GM12878 (cell line): Measurements from ENCODE around the gene NEXN. TPM values are rescaled to one million over a fixed set of nuclear protein-coding genes. Genes with fewer than 3 reads are reported as not detected.

ENCODE experiments used
- ATAC-seq: fragments of 200-7000 bp; cut with Tn5 transposase; 3 replicates; pipeline ENCODE4 v1.9.1; 2020; ENCODE audit warnings: mild to moderate bottlenecking, moderate library complexity
- BruUV-seq: library from RNA; stranded (reverse); fragments of 400-500 nt; replicated peaks from 2 replicates; lab custom pipeline; 2021; lab: Mats Ljungman, UMichigan
- CTCF ChIA-PET: fragments of 300-600 bp; sonication (Branson Sonifier 250); formaldehyde crosslinking; extraction: SDS; loops from one replicate; lab custom pipeline; 2021; ENCODE audit warnings: inconsistent platforms; lab: Yijun Ruan, JAX
- POLR2A ChIA-PET: fragments of 350-600 bp; formaldehyde crosslinking; extraction: SDS; loops from one replicate; lab custom pipeline; 2021; ENCODE audit warnings: inconsistent platforms; lab: Charles Lee
- RAD21 ChIA-PET: fragments of 300-600 bp; sonication (Branson Sonifier 250); formaldehyde crosslinking; loops from one replicate; lab custom pipeline; 2023; ENCODE audit warnings: antibody characterized with exemption; ENCODE audit not compliant: unreplicated experiment; lab: Charles Lee
- SMC1A ChIA-PET: fragments of 300-600 bp; sonication (Branson Sonifier 250); formaldehyde crosslinking; loops from one replicate; lab custom pipeline; 2023; ENCODE audit not compliant: unreplicated experiment, uncharacterized antibody; lab: Charles Lee
- DNase-seq: peaks from one replicate; pipeline ENCODE4 v3.0.0-alpha.2; 2011; ENCODE audit warnings: low read depth, low spot score
- FAIRE-seq: peaks from 3 replicates; lab custom pipeline; 2011; peaks lifted over from hg19 to GRCh38; lab: Jason Lieb, UNC
- H2AFZ ChIP-seq: 2 replicates; pipeline ENCODE4 v1.6.0; 2011; ENCODE audit warnings: low read depth, low read length, control low read depth; ENCODE audit not compliant: control insufficient read depth
- H3K27ac ChIP-seq: 2 replicates; pipeline ENCODE4 v1.5.1; 2011; ENCODE audit warnings: control low read depth; ENCODE audit not compliant: control insufficient read depth, insufficient read depth
- H3K27me3 ChIP-seq, 2 experiments: replicated peaks in 1 of 2; 2 replicates each; pipeline versions ENCODE4 v1.6.0 to v1.6.1; 2011; ENCODE audit warnings: low read length in 1 of 2; ENCODE audit not compliant: control insufficient read depth in 2 of 2, insufficient read depth in 2 of 2
- H3K36me3 ChIP-seq, 2 experiments: 2 replicates each; pipeline ENCODE4 v1.5.1; 2011; ENCODE audit warnings: low read length in 1 of 2; ENCODE audit not compliant: control insufficient read depth in 2 of 2, insufficient read depth in 2 of 2
- H3K4me1 ChIP-seq: 2 replicates; pipeline ENCODE4 v1.6.1; 2011; ENCODE audit warnings: mild to moderate bottlenecking, low read length, moderate library complexity, mixed read lengths; ENCODE audit not compliant: control insufficient read depth, insufficient read depth
- H3K4me2 ChIP-seq: 2 replicates; pipeline ENCODE4 v1.6.0; 2011; ENCODE audit warnings: control low read depth; ENCODE audit not compliant: control insufficient read depth, insufficient read depth
- H3K4me3 ChIP-seq: fragments of 200-600 bp; sonication (generic); 2 replicates; pipeline ENCODE4 v1.5.1; 2016
- H3K79me2 ChIP-seq: 2 replicates; pipeline ENCODE4 v1.6.0; 2011; ENCODE audit warnings: low read length; ENCODE audit not compliant: control insufficient read depth, insufficient read depth
- H3K9ac ChIP-seq: 2 replicates; pipeline ENCODE4 v1.8.0; 2011; ENCODE audit warnings: low read length, control low read depth, mixed read lengths; ENCODE audit not compliant: control insufficient read depth, insufficient read depth
- H3K9me3 ChIP-seq: replicated peaks from 3 replicates; pipeline ENCODE4 v1.5.1; 2011; ENCODE audit warnings: mild to moderate bottlenecking, low read length; ENCODE audit not compliant: control insufficient read depth, insufficient read depth
- H4K20me1 ChIP-seq: 2 replicates; pipeline ENCODE4 v1.6.0; 2011; ENCODE audit not compliant: control insufficient read depth, insufficient read depth
- CBX5 ChIP-seq: sonication (generic); IDR thresholded peaks from 2 replicates; pipeline ENCODE4 v1.6.1; 2016; ENCODE audit warnings: low read depth, moderate library complexity, mild to moderate bottlenecking, inconsistent platforms
- ESRRA ChIP-seq: IDR thresholded peaks from 2 replicates; pipeline ENCODE4 v1.6.1; 2012; ENCODE audit warnings: mild to moderate bottlenecking, low read length, improper control_type of control experiment
- HDAC2 ChIP-seq: fragments of 200-600 bp; sonication (generic); IDR thresholded peaks from 2 replicates; pipeline ENCODE4 v1.6.1; 2017
- IKZF2 ChIP-seq, 2 experiments: fragments of 450-650 bp; IDR thresholded peaks; 2 replicates each; pipeline ENCODE4 v1.6.1; 2017; ENCODE audit warnings: mild to moderate bottlenecking in 2 of 2, moderate library complexity in 2 of 2
- IRF3 ChIP-seq: fragments of 450-650 bp; IDR thresholded peaks from 2 replicates; pipeline ENCODE4 v1.6.1; 2014; ENCODE audit warnings: mild to moderate bottlenecking
- KAT2A ChIP-seq: conservative IDR thresholded peaks from 2 replicates; pipeline ENCODE4 v1.6.1; 2011; ENCODE audit warnings: low read depth, low read length; ENCODE audit not compliant: control insufficient read depth
- KDM1A ChIP-seq: fragments of 200-600 bp; sonication (generic); IDR thresholded peaks from 2 replicates; pipeline ENCODE4 v1.6.1; 2016; ENCODE audit warnings: borderline replicate concordance
- MYB ChIP-seq: fragments of 150-350 bp; IDR thresholded peaks from 2 replicates; pipeline ENCODE4 v1.6.1; 2014; ENCODE audit warnings: mild to moderate bottlenecking, low read depth, low read length, borderline replicate concordance
- NBN ChIP-seq: fragments of 450-650 bp; IDR thresholded peaks from 2 replicates; pipeline ENCODE4 v1.6.1; 2016
- NFXL1 ChIP-seq: fragments of 450-650 bp; IDR thresholded peaks from 2 replicates; pipeline ENCODE4 v1.6.1; 2017; ENCODE audit warnings: antibody characterized with exemption, mild to moderate bottlenecking, borderline replicate concordance
- NR2C2 ChIP-seq: IDR thresholded peaks from 2 replicates; pipeline ENCODE4 v1.6.1; 2011; ENCODE audit warnings: borderline replicate concordance, low read depth; ENCODE audit not compliant: control insufficient read depth, insufficient read length
- PAX5 ChIP-seq: IDR thresholded peaks from 2 replicates; pipeline ENCODE4 v1.6.1; 2011; ENCODE audit warnings: low read depth, low read length, borderline replicate concordance
- WGBS: methylation state at CpG from one replicate; pipeline ENCODE4 v1.1.6; 2016; ENCODE audit warnings: low lambda C conversion rate; ENCODE audit not compliant: insufficient replicate concordance, insufficient coverage; ENCODE audit errors: missing lambda C conversion rate; 5-methylcytosine and 5-hydroxymethylcytosine counted together
- in situ Hi-C: fragments of 300-500 bp; cut with MboI; formaldehyde crosslinking; loops from 9 replicates; pipeline ENCODE4 v1.14.3; 2018; ENCODE audit warnings: mixed read lengths
- intact Hi-C: fragments of 100-400 bp; cut with micrococcal nuclease; formaldehyde crosslinking; loops from one replicate; pipeline ENCODE4 v1.14.2; 2022; ENCODE audit not compliant: unreplicated experiment
- polyA plus RNA-seq, 11 experiments: library from polyadenylated mRNA; depleted of rRNA in 4 of 11; unstranded in 6 of 11; stranded (reverse) in 5 of 11; fragments of >200 nt; fragmentation: Nextera tagmentation in 4 of 11; fragmentation: Illumina TruSeq in 1 of 11; extraction: Ambion mirVana in 4 of 11; extraction: Trizol in 1 of 11; gene quantifications; 1 replicate in 1 of 11; 2 replicates in 10 of 11; pipeline versions ENCODE4 v1.2.1 to v1.2.3, GENCODE V29; 2011 to 2016; ENCODE audit warnings: inconsistent platforms in 2 of 11, missing spikeins in 2 of 11, low read depth in 1 of 11
- total RNA-seq, 4 experiments: library from RNA; depleted of rRNA in 3 of 4; stranded (reverse); fragments of >200 nt in 3 of 4; fragmentation: Illumina TruSeq in 1 of 4; extraction: Trizol in 1 of 4; gene quantifications; 2 replicates each; pipeline versions ENCODE4 v1.2.1 to v1.2.3, GENCODE V29; 2013 to 2021

Gene NEXN
- total and polyA plus RNA-seq, 10 of the 15 experiments (the other 5 are each of a cell fraction or from before 2014, with no cell fraction given), result 2.5 to 46.6 (median 15.4) TPM

GRCh38 chr1:77845951-77846350 is 42.5 kb upstream of the NEXN start (continued):
- no peak for TF ChIP-seq NFXL1
- TF ChIP-seq KAT2A, result no peak
- TF ChIP-seq NBN, result no peak
- TF ChIP-seq, all 136 proteins: peak for 0

DNA sequence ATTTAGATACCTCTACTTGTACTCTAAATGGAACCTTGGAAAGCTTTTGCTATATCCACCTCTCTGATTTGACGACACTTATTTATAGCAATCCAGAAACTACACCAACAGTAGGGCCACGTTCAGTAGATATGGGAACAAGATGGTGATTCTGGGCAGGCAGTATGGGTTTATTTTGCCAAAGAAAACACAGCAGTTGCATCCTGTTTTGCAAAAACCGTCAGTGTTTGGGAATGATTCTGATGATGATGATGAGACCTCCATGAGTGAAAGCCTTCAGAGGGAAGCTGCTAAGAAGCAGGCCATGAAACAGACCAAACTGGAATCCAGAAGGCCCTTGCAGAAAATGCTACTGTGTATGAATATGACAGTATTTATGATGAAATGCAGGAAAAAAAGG is 41.5 kb upstream of the NEXN start:
- Histone ChIP-seq H3K27me3 (no peaks in the 10 kb centered on the region), H3K9me3 (no peaks in the 10 kb centered on the region), H4K20me1 (no peaks in the 10 kb centered on the region), H3K36me3 (peaks cover 0 to 8% of the 10 kb centered on the region in 2 experiments; a peak in 1 of 4 replicates), H3K79me2 (no peaks in the 10 kb centered on the region), H3K9ac (no peak overlapping the region), H3K4me2 (no peak overlapping the region), H3K4me1 (no peaks in the 10 kb centered on the region; the same call in 1 of the 2 replicates), H3K27ac (no peak overlapping the region), H3K4me3 (no peak overlapping the region), H2AFZ (no peak overlapping the region)
- CTCF ChIA-PET, result no interaction called here
- in situ Hi-C loops, result no loop called here
- intact Hi-C loops, result no loop called here
- DNase-seq (no peak), ATAC-seq (no peak), FAIRE-seq (no peak)
- 97% methylated on average over 3 of the region's 3 CpGs for WGBS
- SMC1A ChIA-PET, result no interaction called here
- BruUV-seq, result no TSS peak
- TF ChIP-seq HDAC2, result no peak
- no peak for TF ChIP-seq ESRRA
- no peak for TF ChIP-seq MYB
- TF ChIP-seq CBX5, result no peak
- no peak for TF ChIP-seq IKZF2 (IDR thresholded peaks at IDR 0.05)
- TF ChIP-seq KDM1A, result no peak
- no peak for TF ChIP-seq NR2C2
- TF ChIP-seq IRF3, result no peak
- no peak for TF ChIP-seq PAX5
- RAD21 ChIA-PET, result no interaction called here
- POLR2A ChIA-PET, result no interaction called here
